Activated CD4-positive, alpha-beta T cell treated with anti-CD3 and anti-CD28 coated beads, Interleukin-2, Interleukin-6, amounts not matched to agents 100 ng/mL and 50 ng/mL, durations not matched to agents 16 hours and 8 hours (primary cell): Measurements from ENCODE around the gene RASSF5.

ENCODE experiments used
- DNase-seq: peaks from one replicate; pipeline ENCODE4 v3.0.0-alpha.2; 2020

The RASSF5 gene

DNA sequence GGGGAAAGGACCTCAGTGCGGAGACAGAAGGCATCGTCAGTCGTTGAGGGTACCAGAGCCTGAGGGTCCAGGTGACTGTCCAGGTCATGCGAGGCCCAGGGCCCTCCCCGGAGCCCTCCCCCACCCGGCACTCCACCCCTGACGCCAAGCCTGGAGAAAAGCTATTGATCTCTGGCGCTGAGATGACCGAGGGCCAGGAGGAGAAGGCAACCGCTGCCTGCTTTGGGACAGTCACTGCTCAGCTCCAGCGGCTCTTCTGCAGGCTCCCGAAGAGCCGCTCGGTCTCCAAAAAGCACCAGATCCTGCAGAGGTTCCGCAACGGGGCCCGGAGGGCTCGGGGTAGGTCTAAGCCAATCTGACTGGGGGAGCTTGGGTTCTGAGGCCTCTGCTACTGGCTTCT is 10.9 kb downstream of the RASSF5 start:
- no peak for DNase-seq

GRCh38 chr1:206518743-206519142 is 11.4 kb downstream of the RASSF5 start:
- no peak for DNase-seq

GRCh38 chr1:206521127-206521526 is 13.8 kb downstream of the RASSF5 start:
- no peak for DNase-seq

- DNase-seq = no peak
These were observed 14.5 kb downstream of the RASSF5 start for GRCh38 chr1:206521694-206522402.

GRCh38 chr1:206524739-206525364 is 17.5 kb downstream of the RASSF5 start:
- no peak for DNase-seq

- no peak for DNase-seq
These were observed 19.0 kb downstream of the RASSF5 start for GRCh38 chr1:206526064-206526911.

GRCh38 chr1:206529425-206529824 is 22.1 kb downstream of the RASSF5 start:
- no peak for DNase-seq

DNA sequence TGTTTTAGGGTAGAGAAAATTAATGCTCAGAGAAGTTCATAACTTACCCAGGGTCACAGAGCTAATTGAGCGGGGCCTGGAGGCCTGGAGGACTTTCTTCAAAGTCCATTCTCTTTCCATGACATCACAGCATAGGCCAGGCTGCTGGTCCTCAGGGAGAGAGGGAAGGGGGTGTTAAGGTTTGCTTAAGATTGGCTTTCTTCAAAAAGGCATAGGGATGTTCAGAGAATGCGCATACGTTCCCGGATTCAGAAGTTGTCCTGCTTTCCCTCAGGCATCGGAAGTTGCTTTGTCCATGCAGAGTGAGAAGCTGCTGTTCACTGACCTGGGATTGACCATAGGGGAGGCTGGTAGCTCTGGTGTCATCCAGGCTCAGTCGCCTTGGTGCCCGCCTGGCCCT is 25.0 kb downstream of the RASSF5 start:
- no peak for DNase-seq

GRCh38 chr1:206534552-206534951 is 27.2 kb downstream of the RASSF5 start:
- DNase-seq = no peak

GRCh38 chr1:206535853-206536188 is 28.5 kb downstream of the RASSF5 start:
- no peak for DNase-seq

GRCh38 chr1:206537141-206537540 is 29.8 kb downstream of the RASSF5 start:
- no peak for DNase-seq

DNA sequence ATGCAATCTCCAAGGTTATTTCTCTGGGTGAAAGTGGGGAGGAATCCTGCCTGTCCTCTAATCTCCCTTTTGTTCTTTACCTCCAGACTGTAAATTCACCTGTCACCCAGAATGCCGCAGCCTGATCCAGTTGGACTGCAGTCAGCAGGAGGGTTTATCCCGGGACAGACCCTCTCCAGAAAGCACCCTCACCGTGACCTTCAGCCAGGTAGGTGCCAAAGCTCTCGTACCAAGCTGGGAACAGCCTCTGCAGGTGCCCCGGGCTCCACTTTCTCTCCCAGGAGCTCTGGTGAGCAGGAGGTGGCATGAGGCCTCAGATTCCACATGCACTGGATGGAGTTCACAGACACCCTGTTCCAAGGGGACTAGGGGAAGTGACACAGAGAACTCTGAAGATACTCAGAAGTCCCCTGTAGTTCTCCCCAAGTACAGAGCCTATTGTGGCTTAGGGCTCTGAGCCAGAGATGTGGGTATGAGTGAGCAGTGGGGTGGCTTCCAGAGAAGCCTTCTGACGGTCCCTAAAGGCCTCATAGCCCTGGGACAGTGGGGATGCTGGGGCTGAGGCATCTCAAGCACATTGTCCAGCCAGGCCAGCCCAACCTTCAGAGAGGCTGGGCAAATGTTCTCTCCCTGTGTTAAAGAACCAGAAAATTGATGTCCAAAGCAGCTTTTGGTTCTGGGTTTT is 30.9 kb downstream of the RASSF5 start:
- no peak for DNase-seq

DNA sequence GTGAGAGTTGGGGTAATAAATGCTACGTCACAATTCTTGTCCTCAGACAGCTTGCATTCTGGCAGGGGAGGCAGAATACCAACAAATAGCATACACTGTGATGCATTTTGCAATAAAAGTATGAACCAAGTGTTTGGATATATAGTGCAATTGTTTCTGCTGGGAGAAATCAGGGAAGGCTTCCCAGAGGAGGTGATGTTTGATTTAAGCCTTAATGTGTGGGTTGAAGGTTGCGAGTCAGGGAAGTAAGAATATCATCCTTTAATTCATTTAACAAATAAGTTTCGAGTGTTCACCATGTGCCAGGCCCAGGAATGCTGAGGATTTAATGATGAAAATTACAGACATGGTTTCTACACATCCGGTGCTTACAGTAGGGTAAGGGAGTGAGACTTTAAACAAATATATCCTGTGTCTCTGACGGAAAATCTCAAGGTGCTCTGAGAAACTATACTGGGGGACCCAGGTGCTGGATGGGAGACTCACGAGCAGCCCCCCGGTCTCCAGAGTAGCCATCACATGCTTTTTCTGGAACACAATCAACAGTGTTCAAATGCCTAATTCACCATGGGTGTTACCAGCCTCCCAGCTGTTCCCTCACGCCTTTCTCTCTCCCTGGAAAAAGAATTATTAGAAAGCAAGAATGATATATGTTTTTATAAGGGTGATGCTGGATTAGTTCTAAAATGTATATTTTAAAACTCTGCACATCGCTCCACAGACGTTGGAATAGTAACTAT is 31.7 kb downstream of the RASSF5 start:
- no peak for DNase-seq

GRCh38 chr1:206540044-206540780 is 32.9 kb downstream of the RASSF5 start:
- no peak for DNase-seq

DNA sequence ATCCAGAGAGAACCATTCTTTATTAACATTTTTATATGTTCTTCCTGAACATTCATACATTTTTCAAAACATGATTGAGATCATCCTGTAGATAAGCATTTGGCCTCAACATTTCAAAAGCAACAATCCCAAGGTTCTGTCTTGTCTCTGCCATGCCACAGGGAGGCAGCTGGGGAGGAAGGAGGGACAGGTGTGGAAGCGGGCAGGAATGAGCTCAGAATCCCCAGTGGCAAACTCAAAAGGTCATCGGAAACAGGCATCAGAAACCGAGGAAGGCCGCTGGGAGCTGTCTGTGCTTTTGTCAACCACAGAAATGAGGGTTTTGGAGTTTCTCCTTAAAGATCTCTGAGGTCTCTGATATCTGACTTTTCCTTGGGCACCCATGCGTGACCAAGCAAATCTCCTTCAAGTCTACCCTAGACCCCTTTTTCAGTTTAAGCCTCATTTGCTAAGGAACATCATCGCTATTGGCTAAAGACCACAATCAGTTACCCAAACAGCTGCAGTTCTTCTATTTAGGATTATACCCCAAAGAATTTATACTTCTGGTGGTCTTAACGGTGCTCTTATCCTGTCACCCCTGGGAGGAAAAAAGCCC is 34.0 kb downstream of the RASSF5 start:
- no peak for DNase-seq

GRCh38 chr1:206544562-206545257 is 37.4 kb downstream of the RASSF5 start:
- DNase-seq = peak; percentile 87

DNA sequence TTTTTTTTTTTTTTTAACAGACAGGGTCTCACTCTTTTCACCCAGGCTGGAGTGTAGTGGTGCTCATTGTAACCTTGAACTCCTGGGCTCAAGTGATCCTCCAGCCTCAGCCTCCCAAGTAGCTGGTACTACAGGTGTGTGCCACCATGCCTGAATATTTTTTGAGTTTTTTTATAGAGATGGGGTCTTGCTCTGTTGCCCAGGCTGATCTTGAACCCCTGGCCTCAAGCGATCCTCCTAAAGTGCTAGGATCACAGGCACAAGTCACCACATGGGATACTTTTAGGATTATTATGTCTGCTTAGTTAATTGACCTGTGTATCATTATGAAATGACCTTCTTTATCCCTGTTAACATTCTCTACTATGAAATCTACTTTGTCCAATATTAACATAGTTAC is 38.0 kb downstream of the RASSF5 start:
- DNase-seq = no peak

DNA sequence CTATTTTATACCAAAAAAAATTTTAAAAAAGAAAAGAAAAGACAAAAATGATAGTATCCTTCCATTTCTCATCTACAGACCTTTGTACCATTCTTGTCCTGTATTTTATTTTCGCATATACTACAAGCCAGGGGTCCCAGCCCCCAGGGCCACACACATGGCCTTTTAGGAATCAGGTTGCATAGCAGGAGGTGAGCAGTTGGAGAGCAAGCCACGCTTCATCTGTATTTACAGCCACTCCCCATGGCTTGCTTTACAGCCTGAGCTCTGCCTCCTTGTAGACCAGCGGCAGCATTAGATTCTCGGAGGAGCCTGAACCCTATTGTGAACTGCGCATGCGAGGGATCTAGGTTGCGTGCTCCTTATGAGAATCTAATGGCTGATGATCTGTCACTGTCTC is 39.8 kb downstream of the RASSF5 start:
- DNase-seq = no peak

- DNase-seq = no peak
These were observed 43.1 kb downstream of the RASSF5 start for GRCh38 chr1:206550446-206550845.

DNA sequence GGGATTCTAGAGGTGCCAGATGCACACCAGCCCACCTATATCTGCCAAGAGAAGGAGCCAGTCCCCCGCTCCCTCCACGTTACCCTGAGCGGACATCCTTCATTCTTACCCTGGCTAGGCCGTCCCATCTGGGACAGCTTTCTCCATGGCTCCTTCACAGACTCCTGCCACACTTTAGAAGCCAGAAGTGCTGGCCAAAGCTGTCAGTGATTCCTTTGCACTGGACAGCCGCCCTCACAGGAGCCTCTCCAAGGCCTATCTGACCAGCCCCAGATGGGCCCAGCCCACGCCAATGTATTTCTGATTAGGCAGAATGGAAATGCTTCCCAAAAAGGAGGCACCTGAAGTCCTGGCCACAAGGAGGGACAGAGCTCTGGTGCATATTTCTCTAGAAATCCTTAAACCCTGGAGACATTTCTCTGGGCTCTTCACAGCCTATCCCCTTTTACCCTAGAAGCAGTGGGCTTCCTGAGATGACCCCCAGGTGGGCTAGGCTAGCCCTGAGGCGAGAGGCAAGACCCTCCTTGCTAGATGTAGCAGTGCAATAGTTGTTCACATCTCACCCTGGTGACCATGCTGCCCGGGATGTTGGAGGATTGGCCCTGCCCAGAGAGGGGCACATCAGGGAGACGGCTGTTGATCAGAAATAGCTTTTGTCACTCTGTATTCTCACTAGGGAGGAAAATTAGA is 44.1 kb downstream of the RASSF5 start:
- no peak for DNase-seq
